Trophoblast cell (in vitro differentiated cells and primary cell): Measurements from ENCODE around the gene ITGA8.

Source experiments
- DNase-seq, 2 donors: peaks; one replicate each; pipeline ENCODE4 v3.0.0-alpha.2; 2016
- H2AFZ ChIP-seq: 2 replicates; pipeline ENCODE4 v1.6.1; 2013; ENCODE audit warnings: low read length, moderate library complexity, mild to moderate bottlenecking; ENCODE audit not compliant: insufficient read depth, poor library complexity
- H2AK5ac ChIP-seq: 2 replicates; pipeline ENCODE4 v1.6.1; 2013; ENCODE audit warnings: mild to moderate bottlenecking, low read length
- H2BK120ac ChIP-seq: 2 replicates; pipeline ENCODE4 v1.6.1; 2013; ENCODE audit warnings: low read length, mild to moderate bottlenecking, moderate library complexity; ENCODE audit not compliant: insufficient read depth, poor library complexity
- H2BK12ac ChIP-seq: 2 replicates; pipeline ENCODE4 v1.6.1; 2013; ENCODE audit warnings: mild to moderate bottlenecking, low read length, moderate library complexity
- H2BK5ac ChIP-seq: 2 replicates; pipeline ENCODE4 v1.6.1; 2013; ENCODE audit warnings: low read length, low read depth, moderate library complexity, mild to moderate bottlenecking; ENCODE audit not compliant: poor library complexity
- H3K14ac ChIP-seq: 2 replicates; pipeline ENCODE4 v1.6.1; 2013; ENCODE audit warnings: mild to moderate bottlenecking, low read length
- H3K18ac ChIP-seq: 2 replicates; pipeline ENCODE4 v1.6.1; 2013; ENCODE audit warnings: mild to moderate bottlenecking, low read length
- H3K23ac ChIP-seq: 2 replicates; pipeline ENCODE4 v1.6.1; 2013; ENCODE audit warnings: low read length
- H3K27ac ChIP-seq: 2 replicates; pipeline ENCODE4 v1.5.1; 2013; ENCODE audit warnings: low read depth, mild to moderate bottlenecking, inconsistent platforms, low read length, moderate library complexity
- H3K27me3 ChIP-seq: 2 replicates; pipeline ENCODE4 v1.6.1; 2013; ENCODE audit warnings: inconsistent platforms, mild to moderate bottlenecking, low read length, moderate library complexity; ENCODE audit not compliant: insufficient read depth
- H3K36me3 ChIP-seq, 2 experiments: 1 replicate in 1 of 2; 2 replicates in 1 of 2; pipeline ENCODE4 v1.6.1; 2013; ENCODE audit warnings: low read length in 2 of 2, mild to moderate bottlenecking in 2 of 2, moderate library complexity in 1 of 2; ENCODE audit not compliant: insufficient read depth in 2 of 2, control insufficient read depth in 1 of 2
- H3K4ac ChIP-seq: 2 replicates; pipeline ENCODE4 v1.6.1; 2013; ENCODE audit warnings: low read depth, mild to moderate bottlenecking, low read length, moderate library complexity
- H3K4me1 ChIP-seq, 2 experiments: 1 replicate in 1 of 2; 2 replicates in 1 of 2; pipeline ENCODE4 v1.6.1; 2013; ENCODE audit warnings: low read length in 2 of 2, mild to moderate bottlenecking in 2 of 2, moderate library complexity in 1 of 2; ENCODE audit not compliant: insufficient read depth in 2 of 2, control insufficient read depth in 1 of 2
- H3K4me2 ChIP-seq: 2 replicates; pipeline ENCODE4 v1.6.1; 2013; ENCODE audit warnings: inconsistent platforms, mild to moderate bottlenecking, low read length, moderate library complexity
- H3K4me3 ChIP-seq: 2 replicates; pipeline ENCODE4 v1.5.1; 2013; ENCODE audit warnings: mild to moderate bottlenecking, low read depth, low read length, inconsistent platforms
- H3K79me1 ChIP-seq: one replicate; pipeline ENCODE4 v1.6.1; 2013; ENCODE audit warnings: low read length
- H3K79me2 ChIP-seq: 2 replicates; pipeline ENCODE4 v1.6.1; 2013; ENCODE audit warnings: low read length, mild to moderate bottlenecking; ENCODE audit not compliant: control insufficient read depth, insufficient read depth, poor library complexity
- H3K9ac ChIP-seq: 2 replicates; pipeline ENCODE4 v1.6.1; 2013; ENCODE audit warnings: mild to moderate bottlenecking, low read length
- H3K9me3 ChIP-seq: 2 replicates; pipeline ENCODE4 v1.6.1; 2013; ENCODE audit warnings: low read depth, mild to moderate bottlenecking, control low read depth, inconsistent platforms, low read length; ENCODE audit not compliant: insufficient read depth
- H4K12ac ChIP-seq: 2 replicates; pipeline ENCODE4 v1.6.1; 2013; ENCODE audit warnings: low read depth, mild to moderate bottlenecking, low read length, moderate library complexity
- H4K8ac ChIP-seq: 2 replicates; pipeline ENCODE4 v1.6.1; 2013; ENCODE audit warnings: low read depth, mild to moderate bottlenecking, low read length, moderate library complexity
- H4K91ac ChIP-seq: one replicate; pipeline ENCODE4 v1.6.1; 2013; ENCODE audit warnings: low read depth, mild to moderate bottlenecking, low read length, moderate library complexity
- WGBS: extraction: QIAGEN DNeasy Blood & Tissue Kit; methylation state at CpG from one replicate; pipeline ENCODE4 v1.1.7; 2013; ENCODE audit warnings: missing lambda C conversion rate; ENCODE audit not compliant: insufficient read length, insufficient coverage; ENCODE audit errors: extremely low coverage; 5-methylcytosine and 5-hydroxymethylcytosine counted together

ITGA8 gene

GRCh38 chr10:15704581-15704968 is 15.1 kb downstream of the ITGA8 start:
- Histone ChIP-seq H3K4ac (no peak overlapping the region), H3K27me3 (no peaks in the 10 kb centered on the region), H2BK120ac (no peak overlapping the region), H2BK12ac (no peak overlapping the region), H3K18ac (no peak overlapping the region), H3K79me1 (no peaks in the 10 kb centered on the region), H2BK5ac (no peak overlapping the region), H4K8ac (no peak overlapping the region), H3K27ac (no peak overlapping the region), H3K23ac (no peak overlapping the region), H3K4me1 (no peaks in the 10 kb centered on the region), H2AFZ (no peak overlapping the region), H3K9ac (no peak overlapping the region), H2AK5ac (no peak overlapping the region), H3K36me3 (no peaks in the 10 kb centered on the region), H3K4me2 (no peak overlapping the region), H3K79me2 (no peaks in the 10 kb centered on the region), H4K12ac (no peak overlapping the region), H3K9me3 (no peaks in the 10 kb centered on the region), H3K4me3 (no peak overlapping the region), H4K91ac (no peak overlapping the region), H3K14ac (no peak overlapping the region)
- no CpG with 5 or more reads among the region's 2 CpGs for WGBS
- no peak for DNase-seq

DNA sequence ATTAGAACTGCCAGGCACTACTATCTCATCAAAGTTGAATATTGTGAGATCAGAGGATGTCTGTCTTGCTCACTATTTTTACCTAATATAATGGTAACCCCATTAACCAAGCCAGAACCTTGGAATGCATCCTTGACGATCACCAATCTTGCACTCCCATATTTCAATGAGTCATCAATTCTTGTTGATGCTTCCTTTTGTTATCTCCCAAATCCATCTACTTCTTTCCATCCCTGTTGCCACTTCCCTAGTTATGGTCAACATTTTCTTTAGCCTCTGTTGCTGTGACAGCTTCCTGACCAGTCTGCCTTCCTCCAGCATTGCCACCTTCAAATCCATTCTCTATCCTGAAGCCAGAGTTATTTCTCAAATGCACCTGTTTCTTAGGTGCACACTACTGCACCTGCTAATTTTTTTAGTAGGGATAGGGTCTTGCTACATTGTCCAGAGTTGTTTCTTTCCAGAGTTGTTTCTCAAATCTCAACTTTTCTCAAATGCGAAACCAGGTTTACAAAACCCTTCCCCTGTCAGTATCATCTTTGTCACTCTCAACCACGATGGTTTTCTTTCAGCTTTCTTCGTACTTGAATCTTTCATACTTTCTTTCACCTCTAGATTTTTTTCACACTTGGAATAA is 15.7 kb downstream of the ITGA8 start:
- no peaks in the 10 kb centered on the region for H3K79me2 ChIP-seq
- H4K12ac ChIP-seq = no peak overlapping the region
- WGBS = no CpG with 5 or more reads among the region's 4 CpGs
- no peak overlapping the region for H3K27ac ChIP-seq
- no peaks in the 10 kb centered on the region for H3K36me3 ChIP-seq
- no peak overlapping the region for H3K9ac ChIP-seq
- no peak overlapping the region for H2AFZ ChIP-seq
- no peak overlapping the region for H2BK5ac ChIP-seq
- H3K14ac ChIP-seq = no peak overlapping the region
- no peak overlapping the region for H3K4ac ChIP-seq
- no peak for DNase-seq
- no peak overlapping the region for H4K8ac ChIP-seq
- no peaks in the 10 kb centered on the region for H3K27me3 ChIP-seq
- no peak overlapping the region for H4K91ac ChIP-seq
- no peaks in the 10 kb centered on the region for H3K4me1 ChIP-seq
- H3K79me1 ChIP-seq = no peaks in the 10 kb centered on the region
- no peak overlapping the region for H3K4me2 ChIP-seq
- H3K23ac ChIP-seq = no peak overlapping the region
- no peak overlapping the region for H2AK5ac ChIP-seq
- H3K9me3 ChIP-seq = no peaks in the 10 kb centered on the region
- H3K4me3 ChIP-seq = no peak overlapping the region
- no peak overlapping the region for H2BK120ac ChIP-seq
- no peak overlapping the region for H2BK12ac ChIP-seq
- no peak overlapping the region for H3K18ac ChIP-seq

DNA sequence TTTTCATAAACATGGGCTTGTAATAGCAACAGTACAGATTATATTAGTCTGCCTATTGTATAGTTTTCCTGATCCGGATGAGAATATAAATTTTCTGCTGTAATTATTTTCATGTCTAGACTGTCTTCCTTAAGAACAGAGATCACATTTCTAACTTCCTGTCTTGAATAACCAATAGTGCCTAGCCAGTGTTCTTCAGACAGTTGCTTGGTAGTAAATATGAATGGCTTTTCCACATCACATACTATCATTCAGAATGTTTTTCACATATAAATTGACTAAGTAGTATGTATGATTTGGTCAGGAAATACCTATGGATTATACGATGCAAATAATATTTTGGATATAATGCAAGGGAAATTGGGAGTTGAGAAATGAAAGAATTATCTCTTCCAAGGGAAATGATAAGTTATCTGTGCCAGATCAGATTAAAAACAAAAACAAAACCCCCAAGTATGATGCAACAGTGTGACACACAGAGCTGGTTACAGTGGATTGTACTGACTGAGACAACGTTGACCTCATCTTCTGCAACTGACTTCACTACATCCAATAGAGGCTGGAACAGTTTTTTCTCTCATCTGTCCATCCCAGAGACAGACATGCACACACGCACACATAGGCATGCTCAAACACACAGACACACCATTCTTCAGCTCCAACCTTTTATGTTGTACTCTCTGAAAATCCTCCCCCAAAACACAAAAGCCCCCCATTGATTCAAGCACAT is 16.4 kb downstream of the ITGA8 start:
- Histone ChIP-seq H3K14ac (no peak overlapping the region), H3K36me3 (no peaks in the 10 kb centered on the region), H2AFZ (no peak overlapping the region), H3K79me2 (no peaks in the 10 kb centered on the region), H3K4me3 (no peak overlapping the region), H3K4me1 (no peaks in the 10 kb centered on the region), H3K23ac (no peak overlapping the region), H3K4me2 (no peak overlapping the region), H2BK12ac (no peak overlapping the region), H3K27me3 (no peaks in the 10 kb centered on the region), H2BK5ac (no peak overlapping the region), H4K8ac (no peak overlapping the region), H2BK120ac (no peak overlapping the region), H3K4ac (no peak overlapping the region), H3K9me3 (no peaks in the 10 kb centered on the region), H3K9ac (no peak overlapping the region), H2AK5ac (no peak overlapping the region), H4K91ac (no peak overlapping the region), H3K79me1 (no peaks in the 10 kb centered on the region), H3K27ac (no peak overlapping the region), H3K18ac (no peak overlapping the region), H4K12ac (no peak overlapping the region)
- WGBS = no CpG with 5 or more reads among the region's 4 CpGs
- DNase-seq = no peak

DNA sequence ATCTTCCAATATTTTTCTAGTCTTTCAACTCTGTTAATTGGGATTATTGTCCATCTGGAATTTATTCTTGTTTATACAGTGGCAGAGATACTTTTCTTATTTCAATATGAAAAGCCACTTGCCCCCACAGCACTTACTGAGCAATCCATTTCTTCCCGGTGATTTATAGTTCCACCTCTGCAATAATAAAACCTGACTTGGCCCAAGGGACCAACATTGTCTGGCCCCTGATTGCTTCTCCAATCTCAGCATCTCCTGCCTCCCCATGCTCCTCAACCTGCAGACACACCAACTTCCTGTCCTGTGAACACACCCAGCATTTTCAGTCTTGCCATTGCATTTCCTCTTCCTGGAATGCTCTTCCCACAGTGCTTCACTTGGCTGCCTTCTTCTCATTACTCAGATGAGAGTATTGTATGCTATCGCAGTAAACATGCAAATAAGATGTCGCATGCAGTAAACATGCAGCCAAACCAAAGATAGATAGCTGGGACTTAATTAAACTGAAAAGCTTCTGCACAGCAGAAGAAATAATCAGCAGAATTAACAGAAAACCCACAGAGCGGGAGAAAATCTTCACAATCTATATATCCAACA is 19.5 kb downstream of the ITGA8 start:
- no peak for DNase-seq
- no peaks in the 10 kb centered on the region for H3K36me3 ChIP-seq
- no peak overlapping the region for H2BK12ac ChIP-seq
- H3K79me1 ChIP-seq = no peaks in the 10 kb centered on the region
- H4K91ac ChIP-seq = no peak overlapping the region
- H3K27ac ChIP-seq = no peak overlapping the region
- no peaks in the 10 kb centered on the region for H3K4me1 ChIP-seq
- no peaks in the 10 kb centered on the region for H3K27me3 ChIP-seq
- H4K12ac ChIP-seq = no peak overlapping the region
- H3K9ac ChIP-seq = no peak overlapping the region
- no peak overlapping the region for H3K14ac ChIP-seq
- H2BK5ac ChIP-seq = no peak overlapping the region
- no peak overlapping the region for H3K4me2 ChIP-seq
- H3K4ac ChIP-seq = no peak overlapping the region
- H3K23ac ChIP-seq = no peak overlapping the region
- H3K9me3 ChIP-seq = no peaks in the 10 kb centered on the region
- H3K4me3 ChIP-seq = no peak overlapping the region
- WGBS = no CpG with 5 or more reads among the region's 4 CpGs
- H2AFZ ChIP-seq = no peak overlapping the region
- no peak overlapping the region for H3K18ac ChIP-seq
- no peak overlapping the region for H2BK120ac ChIP-seq
- H2AK5ac ChIP-seq = no peak overlapping the region
- H3K79me2 ChIP-seq = no peaks in the 10 kb centered on the region
- no peak overlapping the region for H4K8ac ChIP-seq
